ENCODE results near the gene CNN1. TPM values are rescaled to one million over a fixed set of nuclear protein-coding genes. Genes with fewer than 3 reads are reported as not detected.
A peak's percentile ranks its signal among the peaks of the same experiment; 100 is the strongest.

The CNN1 gene
- total RNA-seq, 2 donors from 2014 or later = 426 to 525 TPM

DNA sequence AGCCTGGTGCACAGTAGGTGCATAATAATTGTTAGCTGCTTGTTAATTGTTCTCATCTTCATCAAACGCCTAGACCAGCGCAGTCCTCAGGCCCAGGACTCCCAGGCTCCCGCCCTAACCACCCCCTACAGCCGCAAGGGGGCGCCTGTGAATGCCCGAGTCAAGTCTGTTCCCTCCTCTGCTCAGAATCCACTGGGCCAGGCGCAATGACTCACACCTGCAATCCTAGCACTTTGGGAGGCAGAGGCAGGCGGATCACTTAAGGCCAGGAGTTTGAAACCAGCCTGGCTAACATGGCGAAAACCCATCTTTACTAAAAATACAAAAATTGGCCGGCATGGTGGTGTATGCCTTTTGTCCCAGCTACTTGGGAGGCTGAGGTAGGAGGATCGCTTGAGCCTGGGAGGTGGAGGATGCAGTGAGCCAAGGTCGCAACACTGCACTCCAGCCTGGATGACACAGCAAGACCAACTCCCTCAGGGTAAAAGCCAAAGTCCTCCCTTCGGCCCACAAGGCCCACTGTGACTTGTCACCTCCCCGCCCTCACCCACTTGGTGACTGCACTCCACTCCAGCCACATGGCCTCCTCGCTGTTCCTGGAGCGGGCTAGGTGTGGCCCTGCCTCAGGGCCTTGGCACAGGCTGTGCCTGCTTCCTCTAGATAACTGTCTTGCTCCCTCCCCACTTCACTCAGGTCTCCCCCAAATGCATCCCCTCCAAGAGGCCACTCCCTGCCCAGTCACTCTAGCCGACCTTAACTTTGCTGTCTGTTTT is 42.1 kb upstream of the CNN1 start:
- no peaks in the 10 kb centered on the region for H3K36me3 ChIP-seq
- TF ChIP-seq, protein P1, sequence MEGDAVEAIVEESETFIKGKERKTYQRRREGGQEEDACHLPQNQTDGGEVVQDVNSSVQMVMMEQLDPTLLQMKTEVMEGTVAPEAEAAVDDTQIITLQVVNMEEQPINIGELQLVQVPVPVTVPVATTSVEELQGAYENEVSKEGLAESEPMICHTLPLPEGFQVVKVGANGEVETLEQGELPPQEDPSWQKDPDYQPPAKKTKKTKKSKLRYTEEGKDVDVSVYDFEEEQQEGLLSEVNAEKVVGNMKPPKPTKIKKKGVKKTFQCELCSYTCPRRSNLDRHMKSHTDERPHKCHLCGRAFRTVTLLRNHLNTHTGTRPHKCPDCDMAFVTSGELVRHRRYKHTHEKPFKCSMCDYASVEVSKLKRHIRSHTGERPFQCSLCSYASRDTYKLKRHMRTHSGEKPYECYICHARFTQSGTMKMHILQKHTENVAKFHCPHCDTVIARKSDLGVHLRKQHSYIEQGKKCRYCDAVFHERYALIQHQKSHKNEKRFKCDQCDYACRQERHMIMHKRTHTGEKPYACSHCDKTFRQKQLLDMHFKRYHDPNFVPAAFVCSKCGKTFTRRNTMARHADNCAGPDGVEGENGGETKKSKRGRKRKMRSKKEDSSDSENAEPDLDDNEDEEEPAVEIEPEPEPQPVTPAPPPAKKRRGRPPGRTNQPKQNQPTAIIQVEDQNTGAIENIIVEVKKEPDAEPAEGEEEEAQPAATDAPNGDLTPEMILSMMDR (IDR thresholded peaks at IDR 0.05) = peak in 3 of 4 experiments; percentile 38 to 52 (median 44)
- no peak for TF ChIP-seq POLR2AphosphoS5 (IDR thresholded peaks at IDR 0.05)
- no peak for TF ChIP-seq POLR2A (IDR thresholded peaks at IDR 0.05)
- DNase-seq (ENCODE audit: low spot score) = peak; percentile 21

DNA sequence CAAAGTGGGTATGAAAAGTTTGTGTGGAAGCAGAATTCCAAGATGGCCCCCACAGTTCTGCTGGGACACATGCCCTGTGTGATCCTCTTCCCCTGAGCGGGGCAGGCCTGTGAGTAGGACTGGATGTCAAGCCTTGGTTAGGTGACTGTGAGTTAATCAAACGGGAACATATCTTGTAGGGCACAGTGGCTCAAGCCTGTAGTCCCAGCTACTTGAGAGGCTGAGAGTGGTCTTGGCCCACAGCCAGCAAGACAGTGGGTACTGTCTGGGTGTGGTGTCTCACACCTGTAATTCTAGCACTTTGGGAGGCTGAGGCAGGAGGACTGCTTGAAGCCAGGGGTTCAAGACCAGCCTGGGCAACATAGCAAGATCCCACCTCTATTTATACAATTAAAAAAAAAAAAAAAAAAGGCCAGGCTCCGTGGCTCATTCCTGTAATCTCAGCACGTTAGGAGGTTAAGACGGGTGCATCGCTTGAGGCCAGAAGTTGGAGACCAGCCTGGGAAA is 39.4 kb upstream of the CNN1 start:
- Histone ChIP-seq H3K4me1 (replicated peaks) (no peaks in the 10 kb centered on the region), H3K27me3 (replicated peaks; ENCODE audit: insufficient read depth) (no peaks in the 10 kb centered on the region), H3K36me3 (no peaks in the 10 kb centered on the region), H3K4me3 (no peak overlapping the region), H3K9me3 (no peaks in the 10 kb centered on the region), H3K27ac (no peak overlapping the region)
- intact Hi-C loops (cut with DNase I) = loop anchor here (5.0 kb wide), 1 partner anchor 88 kb away; no protein-coding TSS in a partner anchor
- WGBS = 88% methylated on average over 6 of the region's 6 CpGs
- DNase-seq (ENCODE audit: low spot score) = no peak
- TF ChIP-seq, protein P1 (IDR thresholded peaks at IDR 0.05) = no peak
- no peak for TF ChIP-seq POLR2A (IDR thresholded peaks at IDR 0.05)
- no peak for TF ChIP-seq POLR2AphosphoS5 (IDR thresholded peaks at IDR 0.05)

More for the DNA sequence above, 42.1 kb upstream of the CNN1 start:
- H3K9me3 ChIP-seq = no peaks in the 10 kb centered on the region
- H3K27ac ChIP-seq = no peak overlapping the region
- 71% methylated on average over 17 of the region's 17 CpGs for WGBS
- no peaks in the 10 kb centered on the region for H3K4me1 ChIP-seq (replicated peaks)
- no peak overlapping the region for H3K4me3 ChIP-seq
- no peaks in the 10 kb centered on the region for H3K27me3 ChIP-seq (replicated peaks; ENCODE audit: insufficient read depth)
- intact Hi-C loops (cut with DNase I) = loop anchor here (5.0 kb wide), 1 partner anchor 91 kb away; no protein-coding TSS in a partner anchor

- TF ChIP-seq POLR2AphosphoS5 (IDR thresholded peaks at IDR 0.05) (no peak), POLR2A (IDR thresholded peaks at IDR 0.05) (no peak)
- TF ChIP-seq, protein P1 (IDR thresholded peaks at IDR 0.05) = no peak
- no peak for DNase-seq (ENCODE audit: low spot score)
- Histone ChIP-seq H3K27me3 (replicated peaks; ENCODE audit: insufficient read depth) (no peaks in the 10 kb centered on the region), H3K4me1 (replicated peaks) (peaks cover 6% of the 10 kb centered on the region), H3K27ac (no peak overlapping the region), H3K9me3 (no peaks in the 10 kb centered on the region), H3K4me3 (no peak overlapping the region), H3K36me3 (no peaks in the 10 kb centered on the region)
- WGBS = 84% methylated on average over 7 of the region's 7 CpGs
- intact Hi-C loops (cut with DNase I) = loop anchor here (5.0 kb wide), 1 partner anchor 87 kb away; no protein-coding TSS in a partner anchor
Measured at GRCh38 chr19:11499890-11500420, 38.7 kb upstream of the CNN1 start.

DNA sequence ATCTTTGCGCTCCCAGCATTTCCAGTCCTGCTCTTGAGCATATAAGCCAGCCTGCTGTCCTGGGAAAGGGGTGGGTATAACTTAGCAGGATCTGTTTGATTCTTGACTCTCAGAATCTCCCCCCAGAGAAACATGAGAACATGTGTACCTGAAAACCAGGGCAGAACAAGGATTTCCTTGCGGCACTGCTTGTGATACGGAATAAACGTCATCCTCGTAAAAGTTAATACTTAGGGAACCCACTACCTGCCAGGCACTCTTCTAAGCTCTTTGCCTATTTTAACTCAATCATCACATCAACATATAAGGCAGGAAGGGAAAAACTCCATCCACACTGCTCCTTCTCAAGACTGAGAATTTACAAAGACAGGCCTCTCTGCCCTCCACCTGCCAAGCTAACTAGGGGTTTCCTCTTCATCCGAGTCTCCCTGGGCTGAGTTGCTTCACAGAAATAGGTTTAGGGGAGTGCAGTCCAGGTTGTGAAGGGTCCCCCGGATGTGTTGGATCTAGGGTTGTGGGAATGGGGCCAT is 34.1 kb upstream of the CNN1 start:
- H3K4me3 ChIP-seq = peak overlapping the region; percentile 90
- no peak for TF ChIP-seq POLR2AphosphoS5 (IDR thresholded peaks at IDR 0.05)
- no peak for TF ChIP-seq POLR2A (IDR thresholded peaks at IDR 0.05)
- peaks cover 6% of the 10 kb centered on the region for H3K4me1 ChIP-seq (replicated peaks)
- H3K27me3 ChIP-seq (replicated peaks; ENCODE audit: insufficient read depth) = no peaks in the 10 kb centered on the region
- 26% methylated on average over 7 of the region's 7 CpGs for WGBS
- intact Hi-C loops (cut with DNase I) = no loop called here
- H3K27ac ChIP-seq = peak overlapping the region; percentile 90 to 95
- DNase-seq (ENCODE audit: low spot score) = no peak
- H3K36me3 ChIP-seq = no peaks in the 10 kb centered on the region
- no peaks in the 10 kb centered on the region for H3K9me3 ChIP-seq

GRCh38 chr19:11505032-11505503 is 33.6 kb upstream of the CNN1 start:
- under 1% methylated on average over 30 of the region's 33 CpGs for WGBS
- peak overlapping the region; percentile 90 for H3K4me3 ChIP-seq
- no peaks in the 10 kb centered on the region for H3K27me3 ChIP-seq (replicated peaks; ENCODE audit: insufficient read depth)
- no peaks in the 10 kb centered on the region for H3K36me3 ChIP-seq
- peak; percentile 88 for TF ChIP-seq POLR2AphosphoS5 (IDR thresholded peaks at IDR 0.05)
- TF ChIP-seq, protein P1 (IDR thresholded peaks at IDR 0.05) = no peak
- H3K4me1 ChIP-seq (replicated peaks) = peaks cover 6% of the 10 kb centered on the region
- intact Hi-C loops (cut with DNase I) = no loop called here
- DNase-seq (ENCODE audit: low spot score) = peak; percentile 96
- H3K9me3 ChIP-seq = no peaks in the 10 kb centered on the region
- H3K27ac ChIP-seq = peak overlapping the region; percentile 90 to 95
